ENCODE results near the gene RTP3.
"Not testable (repeated sequence)": the region's sequence is repeated elsewhere in the genome, so short reads cannot be mapped to it uniquely, and the experiment has no call there.

Gene RTP3

DNA sequence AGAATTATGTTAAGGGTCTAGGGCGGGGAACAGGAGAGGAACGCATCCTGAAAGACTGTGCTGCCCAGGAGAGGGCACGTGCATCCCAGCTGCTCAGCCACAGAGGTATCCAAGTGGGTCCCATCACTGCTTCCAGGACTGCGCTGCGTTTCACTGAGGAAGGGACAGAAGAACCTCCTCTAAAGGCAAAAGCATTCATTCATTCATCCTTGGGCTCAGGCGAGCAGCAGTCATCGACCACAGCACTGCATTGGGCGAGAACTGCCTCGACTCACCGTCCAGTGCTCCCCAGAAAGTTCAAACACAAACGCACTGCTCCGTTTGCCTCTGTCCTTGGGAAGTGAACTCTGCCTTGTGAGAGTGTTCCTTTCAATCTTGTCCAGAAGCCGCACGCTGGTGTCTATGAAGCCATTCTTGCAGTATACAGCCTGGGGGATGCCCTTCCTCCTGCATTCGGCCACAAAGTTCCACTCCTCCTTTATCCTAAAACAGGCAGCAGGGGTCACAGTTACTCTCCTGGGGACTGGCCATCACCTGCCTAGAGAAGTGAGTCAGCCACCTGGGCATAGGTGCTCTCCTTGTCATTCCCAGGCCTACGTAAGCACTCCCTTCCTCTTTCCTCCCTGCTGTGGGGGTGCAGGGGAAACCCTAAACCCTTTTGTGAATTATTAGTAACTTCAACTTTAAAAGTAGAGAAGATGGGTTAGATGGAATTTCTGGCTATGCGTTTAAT lies 47.2 kb downstream of the RTP3 start:
- FAIRE-seq (no peak), DNase-seq (ENCODE audit: low spot score) (no peak)

DNA sequence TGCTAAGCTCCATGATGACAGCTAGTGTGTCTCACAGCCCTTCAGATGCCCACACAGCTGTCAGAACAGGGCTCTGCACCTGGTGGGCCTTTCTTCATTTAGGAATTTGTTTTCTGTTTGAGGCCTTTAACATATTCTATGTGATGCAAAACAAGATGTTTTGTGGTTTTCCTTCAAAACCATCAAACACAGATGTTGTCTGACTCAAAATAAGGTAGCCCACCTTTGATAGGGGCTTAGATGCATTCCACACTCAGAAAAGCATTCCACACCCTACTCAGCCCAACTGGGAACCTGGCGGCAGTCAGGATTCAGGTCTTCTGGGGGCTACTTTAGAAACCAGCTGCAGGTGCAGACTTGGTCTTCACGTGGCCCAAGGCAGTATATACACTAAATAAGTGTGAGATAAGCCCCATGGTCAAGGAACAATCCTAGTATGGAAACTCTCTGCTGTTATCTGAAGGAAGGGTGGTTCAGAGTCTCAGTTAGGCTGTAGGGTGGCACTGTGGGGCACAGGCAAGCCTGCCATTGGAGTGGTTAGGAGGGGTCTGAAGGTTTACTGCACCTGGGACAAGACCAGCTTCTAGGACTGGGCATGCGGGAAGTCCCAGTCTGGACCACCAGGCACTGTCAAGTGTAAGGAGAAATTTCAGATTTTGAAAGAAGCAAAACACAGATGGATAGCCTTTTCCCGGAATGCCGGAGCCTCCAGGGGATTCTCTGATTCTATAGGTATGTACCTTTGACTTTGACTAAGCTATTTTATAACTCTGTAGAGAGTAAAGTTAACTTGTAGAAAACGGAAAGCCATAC lies 48.2 kb downstream of the RTP3 start:
- DNase-seq (ENCODE audit: low spot score) (no peak), FAIRE-seq (no peak)

DNA sequence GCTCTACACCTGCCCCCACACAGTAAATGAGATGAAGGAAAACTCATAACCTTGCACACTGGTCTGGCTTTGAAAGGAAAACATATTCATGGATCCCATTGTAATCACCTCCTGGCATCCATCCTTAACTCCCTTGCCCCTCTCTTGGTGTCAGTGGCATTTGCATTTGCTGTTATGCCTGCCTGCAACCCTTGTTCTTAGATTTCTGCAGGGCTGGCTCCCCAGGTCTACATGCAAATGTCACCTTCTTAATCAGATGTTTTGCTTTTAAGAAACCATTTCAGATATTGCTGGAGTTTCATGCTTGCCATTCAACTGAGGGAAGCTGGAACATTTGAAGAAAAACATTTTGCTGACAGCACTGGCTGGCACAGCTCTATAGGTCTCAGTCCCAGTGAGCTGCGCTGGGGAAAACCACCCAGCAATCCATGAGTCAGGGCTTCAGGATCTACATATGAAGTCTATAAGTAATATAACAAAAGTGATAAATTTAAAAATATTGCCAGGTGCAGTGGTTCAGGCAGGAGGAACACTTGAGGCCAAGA lies 49.2 kb downstream of the RTP3 start:
- no peak for FAIRE-seq

DNA sequence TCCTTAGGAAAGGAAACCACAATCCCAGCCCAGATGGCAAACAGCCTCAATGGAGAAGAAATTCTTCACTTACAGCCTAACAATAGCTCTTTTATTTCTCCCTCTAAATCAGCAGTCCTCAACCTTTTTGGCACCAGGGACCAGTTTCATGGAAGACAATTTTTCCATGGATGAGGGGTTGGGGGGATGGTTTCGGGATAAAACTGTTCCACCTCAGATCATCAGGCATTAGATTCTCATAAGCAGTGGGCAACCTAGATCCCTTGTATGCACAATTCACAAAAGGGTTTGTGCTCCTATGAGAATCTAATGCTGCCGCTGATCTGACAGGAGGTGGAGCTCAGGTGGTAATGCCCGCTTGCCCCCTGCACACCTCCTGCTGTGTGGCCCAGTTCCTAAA lies 50.8 kb downstream of the RTP3 start:
- not testable (repeated sequence) for FAIRE-seq

More for the DNA sequence above, 49.2 kb downstream of the RTP3 start:
- no peak for DNase-seq (ENCODE audit: low spot score)

DNA sequence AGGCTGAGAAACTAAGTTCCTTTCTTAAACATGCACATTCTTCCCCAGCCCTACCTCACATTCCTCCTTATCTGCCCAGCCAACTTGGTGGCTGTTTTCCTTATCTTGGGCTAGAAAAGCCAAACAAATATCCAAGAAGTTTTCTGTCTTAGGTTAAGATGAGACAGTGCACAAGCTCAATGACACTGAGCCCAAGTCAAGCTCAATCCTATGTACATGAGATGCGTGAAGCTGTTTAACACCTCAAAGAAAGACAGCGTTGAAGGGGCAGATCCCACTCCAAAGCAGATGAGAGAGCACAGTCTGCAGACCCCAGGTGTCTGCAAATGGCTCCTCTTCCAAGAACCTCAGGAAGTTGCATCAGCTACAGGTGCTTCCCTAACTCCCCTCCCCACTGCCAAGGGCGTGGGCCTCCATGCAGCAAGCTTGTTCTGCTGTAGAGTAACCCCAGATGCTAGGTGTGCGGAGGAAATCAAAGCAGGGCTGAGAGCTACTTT lies 51.7 kb downstream of the RTP3 start:
- FAIRE-seq, result no peak
- no peak for DNase-seq (ENCODE audit: low spot score)

More for the DNA sequence above, 50.8 kb downstream of the RTP3 start:
- not testable (repeated sequence) for DNase-seq (ENCODE audit: low spot score)

DNA sequence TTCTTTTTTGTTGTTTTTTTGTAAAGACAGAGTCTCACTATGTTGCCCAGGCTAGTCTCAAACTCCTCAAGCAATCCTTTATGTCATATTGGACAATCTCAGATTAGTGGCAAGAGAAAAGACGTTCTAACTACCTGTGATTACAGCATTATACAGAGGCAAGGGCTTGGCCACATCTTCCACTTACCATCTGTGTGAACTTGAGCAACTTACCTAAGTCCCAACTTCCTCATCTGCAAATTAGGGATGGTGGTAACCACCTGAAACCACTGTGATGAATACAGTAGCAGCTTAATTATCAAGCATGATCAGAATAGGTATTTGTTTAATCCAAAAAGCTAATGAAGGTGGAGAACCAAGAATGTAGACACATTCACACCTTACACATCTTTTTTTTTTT lies 52.2 kb downstream of the RTP3 start:
- DNase-seq (ENCODE audit: low spot score), result no peak
- no peak for FAIRE-seq
